Activated CD4-positive, alpha-beta T cell treated with anti-CD3 and anti-CD28 coated beads, Interleukin-2, amount 50 U/mL, for 4 hours (primary cell): ENCODE measurements around the gene ZDHHC24.
"Not testable (repeated sequence)": the region's sequence is repeated elsewhere in the genome, so short reads cannot be mapped to it uniquely, and the experiment has no call there.

ENCODE experiments used
- DNase-seq, 2 experiments: peaks; one replicate each; pipeline ENCODE4 v3.0.0-alpha.2; 2020

The ZDHHC24 gene

GRCh38 chr11:66564984-66565383 lies 19.1 kb upstream of the ZDHHC24 start:
- DNase-seq = no peak

DNA sequence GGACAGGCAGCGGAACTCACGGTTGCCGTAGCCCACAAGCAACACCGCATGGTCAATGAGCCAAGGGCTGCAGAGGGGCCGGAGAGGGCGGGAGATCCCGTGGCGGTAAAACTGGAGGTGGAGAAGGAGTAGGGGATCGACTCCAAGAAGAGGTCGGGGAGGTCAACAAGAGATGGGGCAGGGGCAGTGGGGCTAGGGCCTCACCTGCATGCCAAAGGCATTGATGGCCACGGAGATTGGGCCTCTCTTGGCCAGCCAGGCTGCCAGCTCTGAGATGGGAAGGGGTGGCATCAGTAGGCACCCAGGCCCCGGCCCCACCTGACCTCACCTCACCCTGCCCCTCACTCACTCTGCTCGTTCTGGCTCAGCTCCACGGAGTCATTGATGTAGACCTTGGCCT lies 18.7 kb upstream of the ZDHHC24 start:
- no peak for DNase-seq

DNA sequence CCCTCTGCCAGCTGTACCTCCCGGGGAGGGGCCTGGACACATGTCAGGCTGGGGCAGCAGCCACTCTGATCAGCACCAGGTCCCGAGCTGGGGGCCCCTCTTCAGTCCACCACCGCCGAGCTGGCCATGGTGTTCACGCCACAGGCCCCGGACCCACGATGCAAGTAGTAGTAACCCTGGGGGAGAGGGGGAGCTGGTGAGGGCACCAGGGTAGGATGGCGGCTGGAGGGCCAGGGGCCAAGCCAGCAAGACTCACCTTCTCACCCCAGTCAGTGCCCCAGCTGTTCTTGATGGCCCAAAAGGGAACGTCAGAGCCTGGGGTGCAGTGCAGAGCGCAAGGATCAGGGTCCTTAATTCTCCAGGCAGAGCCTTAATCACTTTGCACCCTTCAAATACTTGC lies 18.0 kb upstream of the ZDHHC24 start:
- DNase-seq = no peak

GRCh38 chr11:66562907-66563583 lies 17.2 kb upstream of the ZDHHC24 start:
- no peak for DNase-seq

GRCh38 chr11:66562275-66562674 lies 16.4 kb upstream of the ZDHHC24 start:
- no peak for DNase-seq

DNA sequence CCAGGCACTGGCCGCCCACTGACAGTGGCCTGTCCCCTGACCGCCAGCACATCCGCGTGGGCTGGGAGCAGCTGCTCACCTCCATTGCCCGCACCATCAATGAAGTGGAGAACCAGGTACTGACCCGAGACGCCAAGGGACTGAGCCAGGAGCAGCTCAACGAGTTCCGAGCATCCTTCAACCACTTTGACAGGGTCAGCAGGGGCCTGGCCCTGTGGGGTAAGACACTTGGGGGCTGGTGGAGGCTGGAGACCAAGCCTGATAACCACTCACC lies 16.1 kb upstream of the ZDHHC24 start:
- DNase-seq = no peak

- no peak for DNase-seq
These were observed 15.5 kb upstream of the ZDHHC24 start for GRCh38 chr11:66561178-66561974.

DNA sequence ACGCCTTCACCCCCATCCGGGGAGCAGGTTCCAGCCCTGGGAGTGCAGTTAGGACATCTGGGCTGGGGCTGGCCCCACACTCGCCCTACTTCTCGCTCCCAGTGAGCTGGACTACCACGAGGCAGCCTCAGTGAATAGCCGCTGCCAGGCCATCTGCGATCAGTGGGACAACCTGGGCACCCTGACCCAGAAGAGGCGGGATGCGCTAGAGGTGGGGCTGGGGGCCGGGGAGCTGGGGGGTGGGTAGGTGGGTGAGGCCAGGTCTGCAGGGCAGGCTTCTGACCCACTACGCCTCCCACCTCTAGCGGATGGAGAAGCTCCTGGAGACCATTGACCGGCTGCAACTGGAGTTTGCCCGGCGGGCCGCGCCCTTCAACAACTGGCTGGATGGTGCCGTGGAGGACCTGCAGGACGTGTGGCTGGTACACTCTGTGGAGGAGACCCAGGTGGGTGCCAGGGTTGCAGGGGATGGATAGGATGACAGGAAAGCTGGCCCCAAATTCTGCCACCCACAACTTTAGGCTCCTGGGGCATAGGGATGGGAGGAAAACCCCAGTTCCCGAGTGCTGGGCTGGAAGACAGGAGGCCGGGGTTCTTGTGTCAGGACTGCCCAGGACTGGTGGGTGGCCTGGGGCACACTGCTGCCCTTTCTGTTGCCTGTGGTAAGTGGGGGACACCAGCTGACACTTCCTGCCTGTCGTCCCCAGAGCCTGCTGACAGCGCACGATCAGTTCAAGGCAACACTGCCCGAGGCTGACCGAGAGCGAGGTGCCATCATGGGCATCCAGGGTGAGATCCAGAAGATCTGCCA lies 14.2 kb upstream of the ZDHHC24 start:
- DNase-seq = no peak

DNA sequence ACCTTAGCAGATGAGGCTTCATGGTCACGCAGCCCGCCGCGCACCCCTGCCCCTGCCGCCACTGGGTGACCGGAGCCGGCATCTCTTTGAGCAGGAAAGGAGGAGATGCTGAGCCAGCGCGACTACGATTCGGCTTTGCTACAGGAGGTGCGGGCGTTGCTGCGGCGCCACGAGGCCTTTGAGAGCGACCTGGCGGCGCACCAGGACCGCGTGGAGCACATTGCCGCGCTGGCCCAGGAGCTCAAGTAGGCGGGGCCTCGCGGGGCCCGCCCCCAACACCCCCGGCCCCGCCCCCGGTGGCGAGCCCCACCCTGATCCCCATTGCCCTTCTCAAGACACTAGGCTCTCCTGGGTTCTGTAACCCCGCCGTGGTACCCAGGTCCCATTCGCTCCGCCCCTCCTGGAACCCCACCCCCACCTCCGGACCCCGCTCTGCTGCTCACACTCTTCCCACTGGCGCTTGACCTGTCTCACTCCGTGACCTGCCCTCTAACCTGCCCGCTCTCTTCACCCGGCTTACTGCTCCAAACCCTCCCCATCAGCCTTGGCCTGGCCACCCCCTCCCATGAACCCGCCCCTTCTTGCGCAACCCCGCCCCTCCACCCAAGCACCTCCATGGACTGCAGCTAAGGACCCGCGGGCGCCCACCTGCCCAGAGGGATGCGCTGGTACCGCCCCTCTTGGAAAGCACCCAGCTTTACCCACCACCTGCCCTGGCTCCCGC lies 13.5 kb upstream of the ZDHHC24 start:
- peak in 1 of 2 experiments; percentile 13 for DNase-seq

- no peak for DNase-seq
These were observed 12.0 kb upstream of the ZDHHC24 start for GRCh38 chr11:66557733-66558326.

DNA sequence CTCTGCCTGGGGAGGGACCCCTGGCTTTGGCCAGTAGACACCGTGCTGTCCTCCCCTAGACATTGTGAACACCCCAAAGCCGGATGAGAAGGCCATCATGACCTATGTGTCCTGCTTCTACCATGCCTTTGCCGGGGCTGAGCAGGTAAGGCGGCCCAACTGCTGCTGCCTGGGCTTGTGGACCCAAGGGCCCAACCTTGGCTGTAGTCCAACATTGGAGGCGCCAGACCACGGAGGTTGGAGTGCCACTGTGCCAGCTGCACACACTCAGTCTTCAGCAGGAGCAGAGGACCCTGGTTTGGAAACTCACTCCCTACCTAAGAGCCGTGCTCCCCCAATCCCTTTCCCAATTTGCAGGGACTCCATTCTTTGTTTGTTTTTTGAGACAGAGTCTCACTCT lies 10.2 kb upstream of the ZDHHC24 start:
- no peak for DNase-seq

GRCh38 chr11:66555416-66555815 lies 9.6 kb upstream of the ZDHHC24 start:
- no peak for DNase-seq

DNA sequence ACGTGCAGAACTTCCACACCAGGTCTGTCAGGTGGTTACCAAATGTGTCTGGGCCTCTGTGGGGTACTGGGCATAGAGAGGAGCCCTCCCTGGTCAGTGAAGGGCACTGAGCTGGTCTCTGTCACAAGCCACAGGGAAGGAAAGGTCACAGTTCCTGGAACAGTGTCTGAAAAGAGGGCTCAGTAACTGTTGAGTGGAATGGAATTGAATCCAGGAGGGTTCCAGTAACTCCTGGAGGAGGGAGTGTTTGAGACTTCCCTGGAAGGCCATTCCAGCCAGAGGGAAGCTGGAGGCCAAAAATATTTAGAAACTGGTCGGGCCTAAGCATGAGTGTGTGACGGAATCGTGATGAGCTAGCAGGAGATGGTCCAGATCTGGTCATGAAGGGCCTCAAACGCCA lies 8.8 kb upstream of the ZDHHC24 start:
- no peak for DNase-seq

DNA sequence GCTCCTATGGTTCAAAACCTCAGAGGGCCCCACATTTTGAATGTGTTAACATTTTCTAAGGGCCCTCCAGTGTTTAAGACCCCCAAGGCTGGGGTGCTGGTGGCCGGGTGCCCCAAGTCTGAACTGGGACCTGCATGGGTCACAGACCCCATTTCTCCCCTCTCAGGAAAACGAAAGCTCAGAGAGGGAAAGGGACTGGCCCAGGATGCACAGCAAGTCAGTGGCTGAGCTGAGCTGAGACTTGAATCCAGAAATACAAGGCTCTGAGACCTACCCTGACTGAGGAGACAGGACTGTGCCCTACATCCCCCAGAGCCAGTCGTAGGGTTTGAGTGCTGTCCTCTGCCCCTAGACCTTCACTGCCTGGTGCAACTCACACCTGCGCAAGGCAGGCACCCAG lies 5.0 kb upstream of the ZDHHC24 start:
- DNase-seq = no peak

- DNase-seq = no peak
These were observed 3.8 kb upstream of the ZDHHC24 start for GRCh38 chr11:66549696-66550095.

GRCh38 chr11:66548774-66549630 lies 3.2 kb upstream of the ZDHHC24 start:
- DNase-seq = no peak

- DNase-seq = no peak
These were observed 2.2 kb upstream of the ZDHHC24 start for GRCh38 chr11:66548041-66548440.

GRCh38 chr11:66547662-66548009 lies 1.8 kb upstream of the ZDHHC24 start:
- no peak for DNase-seq

GRCh38 chr11:66546966-66547661 lies 1.3 kb upstream of the ZDHHC24 start:
- no peak for DNase-seq

GRCh38 chr11:66546368-66546965 lies 619 bp upstream of the ZDHHC24 start, which contains the start of gene ACTN3:
Gene ACTN3, plus strand, starts transcription at chr11:66546903. Its CDS starts 35 bp downstream, at chr11:66546938.
- DNase-seq = no peak

- not testable (repeated sequence) for DNase-seq
These were observed 896 bp downstream of the ZDHHC24 start for GRCh38 chr11:66544952-66545351.
